GM18861 (cell line): ENCODE results near the gene ARMCX6.
"Not testable (repeated sequence)": the region's sequence is repeated elsewhere in the genome, so short reads cannot be mapped to it uniquely, and the experiment has no call there.

ENCODE experiments used
- ATAC-seq: cut with Tn5 transposase; IDR thresholded peaks from one replicate; pipeline ENCODE4 v1.9.1; 2021; ENCODE audit not compliant: unreplicated experiment

ARMCX6 gene

DNA sequence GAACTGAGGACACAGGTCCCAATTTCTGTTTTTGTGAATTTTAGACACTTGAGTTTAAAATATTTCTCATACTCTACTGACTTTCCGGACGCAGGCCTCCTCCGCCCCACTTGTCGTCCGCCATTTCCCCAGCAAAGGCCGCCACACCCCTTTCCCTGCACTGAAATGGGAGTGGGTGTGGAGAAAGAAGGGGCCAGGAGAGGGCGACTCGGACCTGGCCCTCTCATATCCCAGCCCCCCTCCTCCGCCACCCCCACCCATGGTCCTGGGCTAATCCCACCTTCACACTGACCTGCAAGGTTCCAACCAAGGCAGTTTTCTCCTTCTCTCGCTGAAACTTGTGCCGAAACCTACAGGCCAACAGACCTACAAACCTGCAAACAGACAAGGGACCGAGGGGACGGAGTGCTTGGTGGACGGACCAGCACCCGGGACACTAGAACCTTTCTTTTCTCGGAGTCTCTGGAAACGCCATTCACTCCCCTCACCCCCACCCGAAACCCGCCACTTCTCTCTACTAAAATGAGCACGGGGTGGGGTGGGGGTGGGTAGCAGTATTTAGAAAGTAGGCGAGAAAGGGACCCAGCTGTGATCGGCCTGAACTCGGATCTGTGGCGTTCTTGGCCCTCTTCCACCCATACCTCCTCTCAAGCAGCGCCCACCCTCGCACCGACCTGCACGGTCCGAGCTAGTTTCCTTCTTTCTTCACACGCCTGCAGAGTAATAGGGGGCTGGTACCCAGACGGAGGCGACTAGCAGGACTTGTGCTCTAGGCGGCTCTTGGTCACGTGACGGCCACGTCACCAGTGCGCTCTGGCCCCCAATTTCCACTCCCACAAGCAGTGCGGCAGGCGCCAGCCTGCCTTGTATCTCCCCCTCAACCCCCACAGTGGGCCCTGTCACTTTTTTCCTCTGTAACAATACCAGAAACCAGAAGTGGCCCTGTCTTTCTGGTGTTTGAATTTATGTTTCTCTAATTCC lies at the start of gene ARMCX6:
ARMCX6 (minus strand) TSS at position 790 of the 981 bp plus-strand sequence. CDS start 1,380 bp downstream, outside the sequence.
- ATAC-seq, result peak; percentile 92

DNA sequence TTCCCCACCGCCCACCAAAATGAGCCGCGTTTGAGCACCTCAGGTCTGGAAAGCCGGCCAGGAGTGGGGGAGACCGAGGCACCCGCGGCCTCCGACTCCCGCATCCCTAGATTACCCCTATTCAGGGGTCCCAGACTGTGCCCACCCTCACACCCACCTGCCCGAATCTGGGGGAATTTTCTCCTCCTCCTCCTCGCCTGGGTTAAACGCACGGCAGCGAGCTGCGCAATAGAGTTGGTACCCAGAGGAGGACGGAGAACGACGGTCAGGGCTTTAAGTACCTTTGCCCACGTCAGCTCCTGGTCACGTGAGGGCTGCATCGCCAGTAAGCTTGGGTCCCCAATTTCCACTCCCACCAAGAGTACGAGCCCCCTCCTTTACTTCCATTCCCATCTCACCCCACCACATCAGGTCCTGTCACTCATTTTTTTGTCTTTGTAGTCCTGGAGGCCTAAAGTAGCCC lies 41.8 kb upstream of the ARMCX6 start, which contains the start of gene ARMCX2:
ARMCX2 (minus strand) TSS at position 250 of the 463 bp plus-strand sequence. CDS start 2,262 bp downstream, outside the sequence.
- peak; percentile 57 for ATAC-seq

DNA sequence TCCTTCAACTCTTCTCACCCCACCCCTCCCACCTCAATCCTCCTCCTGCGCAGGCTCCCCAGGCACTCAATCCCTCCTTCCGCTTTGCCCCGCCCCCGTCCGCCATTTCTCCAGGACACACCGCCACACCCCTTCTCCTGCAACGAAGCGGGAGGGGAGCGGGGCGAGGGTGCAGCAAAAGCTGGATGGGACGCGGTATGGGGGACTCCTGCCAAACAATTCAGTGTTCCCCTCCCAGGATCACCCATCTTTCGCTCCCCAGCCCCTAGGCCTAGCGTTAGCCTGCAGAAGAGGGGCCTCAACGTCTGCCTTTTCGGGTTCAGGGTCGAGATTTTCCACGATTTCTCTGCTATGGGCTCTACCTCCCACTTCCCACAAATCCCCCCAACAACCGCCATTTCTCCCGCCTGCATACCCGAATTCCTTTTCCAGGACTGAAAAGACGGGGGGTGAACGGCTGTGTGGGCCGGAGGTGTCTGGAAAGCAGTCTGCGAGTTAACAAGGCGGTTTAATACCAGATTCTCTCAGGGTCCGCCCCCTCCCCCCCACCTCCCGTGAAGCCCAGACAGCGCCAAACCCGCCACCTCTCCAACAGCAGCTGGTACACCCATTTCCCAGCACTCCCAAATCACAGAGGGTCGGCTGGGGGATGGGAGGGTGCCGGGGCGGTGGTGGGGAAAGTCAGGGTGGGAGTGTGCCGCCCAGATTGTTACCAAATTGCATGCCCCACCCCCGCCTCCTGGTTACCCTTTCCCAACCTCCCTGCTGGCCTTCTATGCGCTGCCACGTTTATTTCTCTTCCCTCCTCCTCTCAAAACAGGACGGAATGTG lies 41.1 kb upstream of the ARMCX6 start:
- ATAC-seq, result no peak

DNA sequence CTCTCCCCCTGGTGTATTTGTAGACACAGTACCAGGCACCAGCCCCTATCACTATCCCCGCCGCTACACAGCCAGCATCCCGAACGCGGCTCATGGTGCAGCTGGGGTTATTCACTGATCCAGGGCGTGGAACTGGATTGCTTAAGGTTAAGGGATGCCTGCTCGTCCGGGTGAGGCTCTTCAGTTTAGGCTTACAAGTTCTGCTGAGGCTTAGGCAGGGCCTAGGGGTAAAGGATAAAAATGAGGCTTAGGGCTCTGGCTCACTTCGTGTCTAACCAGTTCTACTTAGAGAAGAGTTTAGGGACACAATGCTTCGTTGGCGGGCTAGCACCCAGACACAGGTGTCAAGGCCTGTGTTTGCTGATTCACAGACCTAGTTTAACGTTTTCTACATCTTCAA lies 39.7 kb upstream of the ARMCX6 start:
- no peak for ATAC-seq

DNA sequence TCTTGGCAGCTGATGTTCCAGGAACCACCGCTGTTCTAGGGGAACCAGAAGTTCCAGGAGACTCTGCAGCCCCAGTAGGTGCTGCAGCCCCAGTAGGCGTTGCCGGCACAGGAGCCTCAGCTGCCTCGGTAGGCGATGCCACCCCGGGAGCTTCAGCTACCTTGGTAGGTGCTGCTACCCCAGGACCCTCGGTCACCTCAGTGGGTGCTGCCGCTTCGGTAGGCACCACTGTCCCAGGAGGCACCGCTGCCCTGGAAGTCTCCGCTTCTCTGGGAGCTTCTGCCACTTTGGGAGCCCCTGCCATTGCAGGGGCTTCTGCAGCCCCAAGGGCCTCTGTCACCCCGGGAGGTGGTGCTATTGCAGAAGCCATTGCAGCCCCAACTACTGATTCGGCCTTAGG lies 39.0 kb upstream of the ARMCX6 start:
- no peak for ATAC-seq

DNA sequence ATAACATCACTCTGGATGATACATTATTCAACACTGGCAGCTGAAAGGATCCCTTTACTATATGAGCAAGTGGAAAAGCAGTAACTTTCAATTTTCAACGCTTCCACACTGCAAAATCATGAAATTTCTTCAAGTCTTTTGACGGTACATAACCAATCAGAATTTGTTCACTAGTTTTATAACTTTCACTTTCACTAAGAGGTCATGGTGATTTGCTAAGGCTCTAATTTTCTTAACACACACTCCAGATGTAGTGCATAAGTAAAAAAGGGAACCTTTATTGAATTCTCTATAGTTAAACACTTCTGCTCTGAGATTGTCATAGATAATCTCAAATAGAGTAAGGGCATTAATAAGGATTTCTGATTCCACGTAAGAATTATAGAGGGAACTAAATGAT lies 37.7 kb upstream of the ARMCX6 start:
- peak; percentile 39 for ATAC-seq

DNA sequence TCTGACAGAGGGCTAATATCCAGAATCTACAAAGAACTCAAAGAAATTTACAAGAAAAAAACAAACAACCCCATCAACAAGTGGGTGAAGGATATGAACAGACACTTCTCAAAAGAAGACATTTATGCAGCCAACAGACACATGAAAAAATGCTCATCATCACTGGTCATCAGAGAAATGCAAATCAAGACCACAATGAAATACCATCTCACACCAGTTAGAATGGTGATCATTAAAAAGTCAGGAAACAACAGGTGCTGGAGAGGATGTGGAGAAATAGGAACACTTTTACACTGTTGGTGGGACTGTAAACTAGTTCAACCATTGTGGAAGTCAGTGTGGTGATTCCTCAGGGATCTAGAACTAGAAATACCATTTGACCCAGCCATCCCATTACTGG lies 29.9 kb upstream of the ARMCX6 start:
- ATAC-seq, result not testable (repeated sequence)

DNA sequence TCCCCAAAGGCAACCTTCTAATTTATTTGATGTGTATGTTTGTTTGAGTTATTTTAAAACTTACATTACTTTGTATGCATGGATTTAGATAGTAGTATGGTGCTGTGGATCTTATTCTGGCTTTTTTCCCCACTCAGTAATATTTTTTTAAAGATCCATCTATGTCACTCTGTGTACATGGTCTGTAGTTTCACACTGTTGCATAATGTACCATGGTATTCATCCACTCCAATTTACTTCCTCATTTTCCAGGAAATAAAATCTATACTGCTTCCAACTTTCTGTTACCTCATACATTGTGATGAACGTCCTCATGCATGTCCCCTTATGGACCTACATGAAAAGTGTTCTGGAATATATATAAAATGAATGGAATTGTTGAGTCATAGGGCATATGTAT lies 24.3 kb upstream of the ARMCX6 start:
- ATAC-seq, result no peak

DNA sequence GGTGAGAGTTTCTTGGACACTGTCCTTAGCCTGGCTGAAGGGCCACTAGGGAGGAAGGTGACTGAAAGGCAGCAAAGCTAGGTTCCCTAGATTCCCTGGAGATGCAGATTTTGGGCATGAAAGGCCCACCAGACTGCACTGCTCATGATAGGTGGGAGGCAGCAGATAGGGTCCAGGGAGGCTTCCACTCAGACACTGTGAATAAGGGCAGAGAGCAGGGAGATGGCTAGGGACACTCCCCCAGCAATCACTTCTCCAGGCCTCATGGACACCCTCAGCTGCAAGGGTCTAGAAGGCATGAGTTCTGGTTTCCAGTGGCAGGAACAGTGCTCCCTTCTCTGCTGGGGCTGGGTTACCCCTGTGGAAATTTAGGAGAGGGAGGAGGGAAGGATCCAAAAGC lies 21.8 kb upstream of the ARMCX6 start:
- ATAC-seq, result no peak

DNA sequence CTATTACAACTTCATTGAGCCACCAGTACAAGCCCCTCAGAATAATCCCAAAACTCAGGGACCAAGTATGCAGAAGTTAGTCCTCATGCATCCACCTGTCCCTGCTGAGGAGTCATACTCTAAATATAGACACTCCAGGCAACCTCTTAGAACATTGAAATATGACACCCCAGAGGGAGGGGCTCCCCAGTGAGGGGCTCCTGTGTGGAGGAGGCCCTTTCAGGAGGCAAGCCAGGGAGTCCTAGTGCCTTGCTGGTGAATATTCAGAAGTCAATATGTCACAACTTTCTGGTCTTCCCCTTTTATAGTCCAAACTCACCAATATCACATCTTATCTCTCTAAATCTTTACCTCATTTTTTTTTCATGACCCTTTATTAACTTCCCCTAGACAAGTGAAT lies 1.6 kb upstream of the ARMCX6 start:
- ATAC-seq, result no peak

DNA sequence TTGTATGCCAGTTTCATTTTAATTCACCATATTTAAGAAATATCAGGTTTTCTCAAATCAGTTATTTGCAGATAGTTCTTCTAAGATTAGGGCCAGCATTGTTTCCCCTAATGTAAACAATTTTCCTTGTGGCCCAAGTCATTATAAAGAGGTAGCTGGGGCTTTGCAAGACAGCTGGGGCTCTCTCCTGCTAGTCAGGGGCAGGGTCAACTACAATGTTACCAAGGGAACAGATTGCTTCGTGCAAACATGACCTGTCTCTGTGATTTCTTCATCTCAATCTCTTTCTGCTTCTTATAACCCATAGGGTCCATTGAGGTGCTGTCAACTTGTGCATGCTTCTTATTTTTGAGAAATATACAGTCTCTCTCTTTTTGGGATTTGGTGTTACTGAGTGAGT lies 12.1 kb downstream of the ARMCX6 start:
- no peak for ATAC-seq

DNA sequence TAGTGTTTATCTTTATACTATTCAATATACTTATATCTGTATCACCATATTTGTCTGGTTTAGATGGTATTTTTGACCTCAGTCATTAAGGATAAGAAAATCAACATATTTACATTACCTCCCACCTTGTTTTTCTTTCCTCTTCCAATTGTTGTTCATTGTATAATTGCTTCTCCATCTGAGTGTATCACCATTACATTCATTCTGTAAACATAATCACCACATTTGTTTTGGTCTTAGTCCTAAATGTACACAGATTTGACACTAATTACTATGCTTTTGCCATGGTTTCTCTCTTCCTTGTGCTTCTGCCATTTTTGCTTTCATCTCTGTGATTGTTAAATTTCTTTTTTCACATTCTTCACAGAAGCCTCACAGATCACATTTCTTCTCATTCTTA lies 12.7 kb downstream of the ARMCX6 start:
- ATAC-seq, result no peak

DNA sequence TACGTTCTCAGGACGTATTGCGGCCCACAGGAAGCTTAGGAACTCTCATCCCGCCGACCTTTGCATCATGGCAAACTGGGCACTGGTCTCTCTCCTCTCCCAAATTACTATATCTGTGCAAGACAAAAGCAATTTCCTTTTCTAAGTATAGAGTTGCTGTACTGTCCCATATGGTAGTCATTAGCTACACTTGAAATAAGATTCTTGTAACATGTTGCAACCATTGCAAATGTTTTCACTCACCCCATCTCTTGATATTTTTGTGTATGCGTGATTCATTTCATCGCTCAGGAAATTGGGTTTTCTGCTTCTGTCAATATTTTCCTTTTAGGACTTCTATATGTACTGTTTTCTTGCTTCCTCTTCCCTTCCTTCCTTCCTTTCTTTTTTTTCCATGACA lies 15.7 kb downstream of the ARMCX6 start:
- ATAC-seq, result no peak

DNA sequence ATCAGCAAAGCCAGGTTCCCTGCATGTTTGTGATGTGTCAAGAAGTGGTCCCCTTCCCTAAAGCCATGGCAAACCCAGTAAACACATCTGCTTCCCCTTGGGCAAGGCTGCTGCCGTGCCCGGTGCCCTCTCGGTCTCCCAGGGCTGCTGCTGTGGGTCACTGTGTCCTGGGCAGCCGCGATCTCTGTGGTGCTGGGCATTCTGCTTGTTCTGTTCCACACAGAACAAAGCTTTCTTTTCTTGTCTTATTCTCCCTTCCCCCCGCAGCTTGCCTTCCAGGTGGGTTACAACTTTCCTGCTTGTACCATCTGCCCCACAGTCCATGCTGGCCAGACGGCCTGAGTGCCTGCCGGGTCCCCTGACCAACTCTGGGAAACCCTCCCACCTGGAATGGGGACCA lies 18.2 kb downstream of the ARMCX6 start:
- not testable (repeated sequence) for ATAC-seq

DNA sequence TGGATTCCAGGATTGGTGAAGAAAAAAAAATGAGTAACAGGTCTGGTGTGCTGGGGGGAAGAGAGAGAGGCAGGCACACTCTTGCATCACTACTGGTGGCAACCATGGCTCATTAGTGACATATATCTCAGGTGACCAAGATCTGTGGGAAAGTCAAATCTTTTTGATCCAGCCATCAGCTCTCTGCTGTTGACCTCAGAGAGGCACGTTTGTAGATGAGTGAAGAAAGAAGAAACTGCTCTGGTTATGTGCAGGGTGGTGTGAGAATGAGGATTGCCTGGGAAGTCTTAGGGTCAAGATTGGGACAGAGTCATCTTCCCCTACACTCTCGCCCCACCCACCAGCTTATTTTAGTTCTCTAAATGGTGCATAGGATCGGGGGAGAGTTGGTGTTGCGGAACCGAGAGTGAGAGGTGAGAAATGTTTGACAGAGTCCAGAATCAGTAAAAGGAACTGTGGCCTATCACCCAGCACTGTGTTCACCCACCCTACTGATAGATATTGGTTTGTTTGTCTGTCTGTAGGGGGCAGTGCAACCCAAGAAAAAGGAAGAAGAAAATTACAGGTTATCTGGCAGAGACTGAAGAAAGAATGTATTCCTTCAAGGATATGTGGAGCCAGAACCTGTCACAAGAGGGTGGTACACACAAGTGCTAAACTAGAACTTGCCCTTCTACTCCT lies 21.9 kb downstream of the ARMCX6 start:
- ATAC-seq, result peak; percentile 97
